ENCODE results near the gene RBSN. TPM values are rescaled to one million over a fixed set of nuclear protein-coding genes. Genes with fewer than 3 reads are reported as not detected.

The RBSN gene
- total RNA-seq, 1 donor from 2014 or later = 35.4 TPM

DNA sequence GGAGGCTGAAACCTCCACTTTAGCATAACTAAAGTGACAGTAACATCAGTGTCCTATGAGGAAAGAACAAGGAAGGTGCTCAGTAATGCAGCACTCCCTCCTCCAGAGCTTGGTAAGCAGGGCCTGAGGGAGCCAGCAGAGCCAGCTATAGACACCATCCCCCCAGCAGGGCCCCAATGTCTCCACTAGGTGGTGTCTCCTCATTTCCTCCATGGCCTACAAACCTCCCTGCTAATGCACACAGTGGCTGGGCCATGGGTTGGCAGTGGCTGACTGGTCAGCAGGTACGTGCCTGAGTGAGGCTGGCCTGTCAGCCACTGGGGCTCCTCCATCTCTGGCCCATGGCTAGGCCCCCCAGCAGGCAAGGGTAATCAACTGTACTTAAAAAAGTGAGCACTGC, 47.4 kb downstream of the RBSN start:
- Mint-ChIP-seq H3K4me1 (no peaks in the 10 kb centered on the region), H3K36me3 (peaks cover 34% of the 10 kb centered on the region)

GRCh38 chr3:15050405-15051092, 48.4 kb downstream of the RBSN start:
- peaks cover 2% of the 10 kb centered on the region for H3K27me3 Mint-ChIP-seq (ENCODE audit: insufficient read depth, low read depth)
- Histone ChIP-seq H3K9ac (no peak overlapping the region), H3K4me2 (no peak overlapping the region), H3K4me1 (peaks cover 17% of the 10 kb centered on the region), H3K9me3 (ENCODE audit: low read depth) (no peaks in the 10 kb centered on the region), H3F3A (ENCODE audit: low read depth) (peaks cover 24% of the 10 kb centered on the region), H3K27ac (no peak overlapping the region), H3K4me3 (no peak overlapping the region), H2AFZ (replicated peaks) (no peak overlapping the region), H4K20me1 (ENCODE audit: low read depth) (peaks cover 42% of the 10 kb centered on the region), H3K79me2 (ENCODE audit: low read depth) (peaks cover 20% of the 10 kb centered on the region), H3K27me3 (no peaks in the 10 kb centered on the region), H3K36me3 (peaks cover 8% of the 10 kb centered on the region)
- no peak for DNase-seq (ENCODE audit: low spot score)
- no peaks in the 10 kb centered on the region for H3K4me1 Mint-ChIP-seq
- no peak overlapping the region for H3K27ac Mint-ChIP-seq
- H3K4me3 Mint-ChIP-seq = no peak overlapping the region
- TF ChIP-seq EZH2 (IDR thresholded peaks at IDR 0.05) = no peak
- no peak for TF ChIP-seq EZH2phosphoT487 (IDR thresholded peaks at IDR 0.05)
- TF ChIP-seq, protein P1, sequence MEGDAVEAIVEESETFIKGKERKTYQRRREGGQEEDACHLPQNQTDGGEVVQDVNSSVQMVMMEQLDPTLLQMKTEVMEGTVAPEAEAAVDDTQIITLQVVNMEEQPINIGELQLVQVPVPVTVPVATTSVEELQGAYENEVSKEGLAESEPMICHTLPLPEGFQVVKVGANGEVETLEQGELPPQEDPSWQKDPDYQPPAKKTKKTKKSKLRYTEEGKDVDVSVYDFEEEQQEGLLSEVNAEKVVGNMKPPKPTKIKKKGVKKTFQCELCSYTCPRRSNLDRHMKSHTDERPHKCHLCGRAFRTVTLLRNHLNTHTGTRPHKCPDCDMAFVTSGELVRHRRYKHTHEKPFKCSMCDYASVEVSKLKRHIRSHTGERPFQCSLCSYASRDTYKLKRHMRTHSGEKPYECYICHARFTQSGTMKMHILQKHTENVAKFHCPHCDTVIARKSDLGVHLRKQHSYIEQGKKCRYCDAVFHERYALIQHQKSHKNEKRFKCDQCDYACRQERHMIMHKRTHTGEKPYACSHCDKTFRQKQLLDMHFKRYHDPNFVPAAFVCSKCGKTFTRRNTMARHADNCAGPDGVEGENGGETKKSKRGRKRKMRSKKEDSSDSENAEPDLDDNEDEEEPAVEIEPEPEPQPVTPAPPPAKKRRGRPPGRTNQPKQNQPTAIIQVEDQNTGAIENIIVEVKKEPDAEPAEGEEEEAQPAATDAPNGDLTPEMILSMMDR (IDR thresholded peaks at IDR 0.05) = no peak
- no peaks in the 10 kb centered on the region for H3K9me3 Mint-ChIP-seq
- peaks cover 35% of the 10 kb centered on the region for H3K36me3 Mint-ChIP-seq

More for the DNA sequence above, 47.4 kb downstream of the RBSN start:
- H3K9me3 Mint-ChIP-seq = no peaks in the 10 kb centered on the region
- H2AFZ ChIP-seq (replicated peaks) = no peak overlapping the region
- H4K20me1 ChIP-seq (ENCODE audit: low read depth) = peaks cover 42% of the 10 kb centered on the region
- H3K4me3 ChIP-seq = no peak overlapping the region
- no peaks in the 10 kb centered on the region for H3K27me3 ChIP-seq
- H3K79me2 ChIP-seq (ENCODE audit: low read depth) = peaks cover 21% of the 10 kb centered on the region
- peaks cover 24% of the 10 kb centered on the region for H3F3A ChIP-seq (ENCODE audit: low read depth)
- no peak overlapping the region for H3K4me2 ChIP-seq
- peaks cover 8% of the 10 kb centered on the region for H3K36me3 ChIP-seq
- peaks cover 2% of the 10 kb centered on the region for H3K27me3 Mint-ChIP-seq (ENCODE audit: insufficient read depth, low read depth)
- peak; percentile 63 for DNase-seq (ENCODE audit: low spot score)
- no peak overlapping the region for H3K27ac ChIP-seq
- no peak overlapping the region for H3K9ac ChIP-seq
- peaks cover 17% of the 10 kb centered on the region for H3K4me1 ChIP-seq
- H3K27ac Mint-ChIP-seq = no peak overlapping the region
- no peaks in the 10 kb centered on the region for H3K9me3 ChIP-seq (ENCODE audit: low read depth)
- no peak for TF ChIP-seq EZH2phosphoT487 (IDR thresholded peaks at IDR 0.05)
- TF ChIP-seq, protein P1 (IDR thresholded peaks at IDR 0.05) = peak; percentile 72
- H3K4me3 Mint-ChIP-seq = no peak overlapping the region

DNA sequence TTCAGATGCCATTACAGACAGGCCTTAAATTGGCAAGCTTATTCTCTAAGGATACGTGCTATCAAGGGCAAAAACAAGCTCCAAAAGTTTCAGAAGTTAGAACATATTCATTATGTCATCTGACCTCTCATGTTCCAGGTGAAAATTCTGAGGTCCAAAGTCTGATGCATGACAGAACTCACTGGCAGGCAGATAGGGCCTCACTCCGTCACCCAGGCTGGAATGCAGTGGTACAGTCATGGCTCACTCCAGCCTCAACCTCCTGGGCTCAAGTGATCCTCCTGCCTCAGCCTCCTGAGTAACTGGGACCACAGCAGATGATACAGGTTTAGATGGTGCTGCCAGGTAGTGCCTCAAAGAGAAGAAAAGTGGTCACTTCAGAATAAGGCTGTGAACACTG, 49.4 kb downstream of the RBSN start:
- Histone ChIP-seq H3K27ac (no peak overlapping the region), H3K9ac (no peak overlapping the region), H3K36me3 (peaks cover 8% of the 10 kb centered on the region), H3K79me2 (ENCODE audit: low read depth) (peaks cover 10% of the 10 kb centered on the region), H3F3A (ENCODE audit: low read depth) (peaks cover 24% of the 10 kb centered on the region), H3K4me3 (no peak overlapping the region), H3K4me2 (no peak overlapping the region), H4K20me1 (ENCODE audit: low read depth) (peaks cover 42% of the 10 kb centered on the region), H3K27me3 (no peaks in the 10 kb centered on the region), H3K4me1 (peaks cover 17% of the 10 kb centered on the region), H2AFZ (replicated peaks) (no peak overlapping the region), H3K9me3 (ENCODE audit: low read depth) (no peaks in the 10 kb centered on the region)
- no peaks in the 10 kb centered on the region for H3K9me3 Mint-ChIP-seq
- no peaks in the 10 kb centered on the region for H3K27me3 Mint-ChIP-seq (ENCODE audit: insufficient read depth, low read depth)
- peaks cover 30% of the 10 kb centered on the region for H3K36me3 Mint-ChIP-seq
- no peak for DNase-seq (ENCODE audit: low spot score)
- no peak overlapping the region for H3K4me3 Mint-ChIP-seq
- H3K27ac Mint-ChIP-seq = no peak overlapping the region
- no peaks in the 10 kb centered on the region for H3K4me1 Mint-ChIP-seq
- TF ChIP-seq, protein P1 (IDR thresholded peaks at IDR 0.05) = no peak
- no peak for TF ChIP-seq EZH2 (IDR thresholded peaks at IDR 0.05)
- no peak for TF ChIP-seq EZH2phosphoT487 (IDR thresholded peaks at IDR 0.05)
